Measurements from ENCODE around the gene CD2.

Gene CD2

DNA sequence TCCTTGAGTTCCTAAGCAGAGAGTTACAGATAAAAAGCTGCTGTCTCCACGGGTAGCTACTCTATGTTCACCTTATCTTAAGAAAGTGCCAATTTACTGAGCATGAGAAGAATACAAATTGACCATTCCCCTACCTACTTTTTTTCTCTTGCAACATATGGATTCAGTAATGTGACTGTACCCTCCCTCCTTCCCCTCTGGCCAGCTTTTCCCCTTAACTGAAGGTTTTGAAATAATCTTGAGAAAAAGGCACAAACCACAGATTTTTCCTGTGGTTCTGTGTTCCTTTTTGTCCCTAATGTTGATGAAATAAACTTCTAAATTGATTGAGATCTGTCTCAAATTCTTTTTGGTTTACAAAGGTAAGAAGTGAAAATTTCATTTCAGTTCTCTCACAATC, 2.6 kb upstream of the CD2 start:
- H3K9ac ChIP-seq (ENCODE audit: low read length): no peak overlapping the region
- H3K4me1 ChIP-seq (ENCODE audit: control insufficient read depth, insufficient read depth, low read depth, low read length): no peaks in the 10 kb centered on the region
- no peak overlapping the region for H2BK15ac ChIP-seq (ENCODE audit: low read depth, poor library complexity, severe bottlenecking)
- no peak overlapping the region for H4K91ac ChIP-seq (ENCODE audit: low read length)
- no peak overlapping the region for H2BK5ac ChIP-seq (ENCODE audit: low read depth, low read length, poor library complexity, severe bottlenecking)
- H3K27ac ChIP-seq (ENCODE audit: low read length, poor library complexity, severe bottlenecking): no peak overlapping the region
- no peak for DNase-seq
- no peak overlapping the region for H3K4me2 ChIP-seq (ENCODE audit: low read length, poor library complexity, severe bottlenecking)
- no peak overlapping the region for H2AFZ ChIP-seq (ENCODE audit: low read depth, low read length)
- H3K18ac ChIP-seq (ENCODE audit: low read depth in 1 of 2, low read length in 2 of 2): no peak overlapping the region
- no peak overlapping the region for H2AK5ac ChIP-seq (ENCODE audit: low read length, severe bottlenecking)
- no peak overlapping the region for H2BK12ac ChIP-seq (ENCODE audit: low read length in 2 of 2)
- H3K4me3 ChIP-seq (ENCODE audit: insufficient read depth in 1 of 2, low read depth in 1 of 2, low read length in 2 of 2): no peak overlapping the region
- H3K4ac ChIP-seq (ENCODE audit: low read depth in 1 of 2, low read length in 2 of 2): no peak overlapping the region
- no peaks in the 10 kb centered on the region for H3K79me1 ChIP-seq (replicated peaks; ENCODE audit: low read length, poor library complexity, severe bottlenecking)
- no peak overlapping the region for H2BK120ac ChIP-seq (ENCODE audit: low read depth, low read length)
- no peak overlapping the region for H3K14ac ChIP-seq (ENCODE audit: low read length in 2 of 2)
- H4K8ac ChIP-seq (ENCODE audit: low read length): no peak overlapping the region
- no peaks in the 10 kb centered on the region for H3K36me3 ChIP-seq (ENCODE audit: control insufficient read depth in 1 of 2, insufficient read depth in 2 of 2, low read depth in 1 of 2, low read length in 2 of 2)
- H3K27me3 ChIP-seq (ENCODE audit: control insufficient read depth in 1 of 2, insufficient read depth in 1 of 2, low read length in 2 of 2): no peaks in the 10 kb centered on the region
- peaks cover 30% of the 10 kb centered on the region for H3K9me3 ChIP-seq (ENCODE audit: control insufficient read depth, low read length)
- no peak overlapping the region for H3K23ac ChIP-seq (ENCODE audit: low read length in 2 of 2)
- WGBS: 47% methylated on average over 1 of the region's 1 CpG

- H3K27ac ChIP-seq (ENCODE audit: low read length, poor library complexity, severe bottlenecking): no peak overlapping the region
- no peak overlapping the region for H2AFZ ChIP-seq (ENCODE audit: low read depth, low read length)
- no peaks in the 10 kb centered on the region for H3K79me1 ChIP-seq (replicated peaks; ENCODE audit: low read length, poor library complexity, severe bottlenecking)
- no peak overlapping the region for H3K18ac ChIP-seq (ENCODE audit: low read depth in 1 of 2, low read length in 2 of 2)
- H4K8ac ChIP-seq (ENCODE audit: low read length): no peak overlapping the region
- H3K4ac ChIP-seq (ENCODE audit: low read depth in 1 of 2, low read length in 2 of 2): no peak overlapping the region
- 71% methylated on average over 3 of the region's 3 CpGs for WGBS
- H2BK12ac ChIP-seq (ENCODE audit: low read length in 2 of 2): no peak overlapping the region
- no peak overlapping the region for H3K9ac ChIP-seq (ENCODE audit: low read length)
- no peak overlapping the region for H2BK15ac ChIP-seq (ENCODE audit: low read depth, poor library complexity, severe bottlenecking)
- H2AK5ac ChIP-seq (ENCODE audit: low read length, severe bottlenecking): no peak overlapping the region
- H3K9me3 ChIP-seq (ENCODE audit: control insufficient read depth, low read length): peaks cover 14% of the 10 kb centered on the region
- no peak overlapping the region for H3K14ac ChIP-seq (ENCODE audit: low read length in 2 of 2)
- H3K36me3 ChIP-seq (ENCODE audit: control insufficient read depth in 1 of 2, insufficient read depth in 2 of 2, low read depth in 1 of 2, low read length in 2 of 2): no peaks in the 10 kb centered on the region
- H3K4me3 ChIP-seq (ENCODE audit: insufficient read depth in 1 of 2, low read depth in 1 of 2, low read length in 2 of 2): no peak overlapping the region
- no peaks in the 10 kb centered on the region for H3K27me3 ChIP-seq (ENCODE audit: control insufficient read depth in 1 of 2, insufficient read depth in 1 of 2, low read length in 2 of 2)
- DNase-seq: no peak
- H4K91ac ChIP-seq (ENCODE audit: low read length): no peak overlapping the region
- no peak overlapping the region for H3K4me2 ChIP-seq (ENCODE audit: low read length, poor library complexity, severe bottlenecking)
- H3K4me1 ChIP-seq (ENCODE audit: control insufficient read depth, insufficient read depth, low read depth, low read length): no peaks in the 10 kb centered on the region
- no peak overlapping the region for H3K23ac ChIP-seq (ENCODE audit: low read length in 2 of 2)
- H2BK5ac ChIP-seq (ENCODE audit: low read depth, low read length, poor library complexity, severe bottlenecking): no peak overlapping the region
- no peak overlapping the region for H2BK120ac ChIP-seq (ENCODE audit: low read depth, low read length)
These were observed 918 bp upstream of the CD2 start for GRCh38 chr1:116753312-116753711.

- Histone ChIP-seq H3K14ac (ENCODE audit: low read length in 2 of 2) (no peak overlapping the region), H2BK15ac (ENCODE audit: low read depth, poor library complexity, severe bottlenecking) (no peak overlapping the region), H3K79me1 (replicated peaks; ENCODE audit: low read length, poor library complexity, severe bottlenecking) (no peaks in the 10 kb centered on the region), H2AK5ac (ENCODE audit: low read length, severe bottlenecking) (no peak overlapping the region), H3K23ac (ENCODE audit: low read length in 2 of 2) (no peak overlapping the region), H4K8ac (ENCODE audit: low read length) (no peak overlapping the region), H2BK5ac (ENCODE audit: low read depth, low read length, poor library complexity, severe bottlenecking) (no peak overlapping the region), H3K9ac (ENCODE audit: low read length) (no peak overlapping the region), H3K27ac (ENCODE audit: low read length, poor library complexity, severe bottlenecking) (no peak overlapping the region), H4K91ac (ENCODE audit: low read length) (no peak overlapping the region), H3K4me1 (ENCODE audit: control insufficient read depth, insufficient read depth, low read depth, low read length) (no peaks in the 10 kb centered on the region), H2BK12ac (ENCODE audit: low read length in 2 of 2) (no peak overlapping the region), H3K4me2 (ENCODE audit: low read length, poor library complexity, severe bottlenecking) (no peak overlapping the region), H3K27me3 (ENCODE audit: control insufficient read depth in 1 of 2, insufficient read depth in 1 of 2, low read length in 2 of 2) (no peaks in the 10 kb centered on the region), H2BK120ac (ENCODE audit: low read depth, low read length) (no peak overlapping the region), H3K4ac (ENCODE audit: low read depth in 1 of 2, low read length in 2 of 2) (no peak overlapping the region), H3K4me3 (ENCODE audit: insufficient read depth in 1 of 2, low read depth in 1 of 2, low read length in 2 of 2) (no peak overlapping the region), H3K9me3 (ENCODE audit: control insufficient read depth, low read length) (no peaks in the 10 kb centered on the region), H3K18ac (ENCODE audit: low read depth in 1 of 2, low read length in 2 of 2) (no peak overlapping the region), H2AFZ (ENCODE audit: low read depth, low read length) (no peak overlapping the region), H3K36me3 (ENCODE audit: control insufficient read depth in 1 of 2, insufficient read depth in 2 of 2, low read depth in 1 of 2, low read length in 2 of 2) (no peaks in the 10 kb centered on the region)
- DNase-seq: no peak
- WGBS: 97% methylated on average over 8 of the region's 8 CpGs
These were observed 836 bp downstream of the CD2 start for GRCh38 chr1:116755066-116755465.

DNA sequence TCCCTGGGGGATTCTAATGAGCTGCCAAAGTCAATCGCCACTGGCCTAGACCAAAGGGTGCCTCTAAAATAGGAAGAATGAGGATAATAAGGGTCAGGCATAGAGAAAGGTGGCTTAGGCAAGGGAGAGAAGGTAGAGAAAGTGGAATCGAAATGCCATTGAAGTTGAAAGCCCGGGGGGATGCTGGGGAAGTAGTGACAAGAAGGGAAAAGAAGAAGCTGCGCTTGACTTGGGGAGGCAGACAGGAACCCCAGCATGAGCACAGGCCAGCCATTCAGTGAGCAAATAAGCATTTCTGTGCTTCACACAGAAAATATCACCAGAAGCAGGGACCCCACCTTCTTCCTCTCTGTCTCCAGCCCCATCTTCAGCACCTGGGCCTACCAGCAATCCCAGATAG, 1.5 kb downstream of the CD2 start:
- Histone ChIP-seq H2BK15ac (ENCODE audit: low read depth, poor library complexity, severe bottlenecking) (no peak overlapping the region), H3K27me3 (ENCODE audit: control insufficient read depth in 1 of 2, insufficient read depth in 1 of 2, low read length in 2 of 2) (no peaks in the 10 kb centered on the region), H3K18ac (ENCODE audit: low read depth in 1 of 2, low read length in 2 of 2) (no peak overlapping the region), H3K14ac (ENCODE audit: low read length in 2 of 2) (no peak overlapping the region), H3K9ac (ENCODE audit: low read length) (no peak overlapping the region), H2AK5ac (ENCODE audit: low read length, severe bottlenecking) (no peak overlapping the region), H3K23ac (ENCODE audit: low read length in 2 of 2) (no peak overlapping the region), H3K36me3 (ENCODE audit: control insufficient read depth in 1 of 2, insufficient read depth in 2 of 2, low read depth in 1 of 2, low read length in 2 of 2) (no peaks in the 10 kb centered on the region), H3K4me3 (ENCODE audit: insufficient read depth in 1 of 2, low read depth in 1 of 2, low read length in 2 of 2) (no peak overlapping the region), H3K9me3 (ENCODE audit: control insufficient read depth, low read length) (no peaks in the 10 kb centered on the region), H3K79me1 (replicated peaks; ENCODE audit: low read length, poor library complexity, severe bottlenecking) (no peaks in the 10 kb centered on the region), H3K4me2 (ENCODE audit: low read length, poor library complexity, severe bottlenecking) (no peak overlapping the region), H2BK5ac (ENCODE audit: low read depth, low read length, poor library complexity, severe bottlenecking) (no peak overlapping the region), H2BK12ac (ENCODE audit: low read length in 2 of 2) (no peak overlapping the region), H2AFZ (ENCODE audit: low read depth, low read length) (no peak overlapping the region), H2BK120ac (ENCODE audit: low read depth, low read length) (no peak overlapping the region), H3K4me1 (ENCODE audit: control insufficient read depth, insufficient read depth, low read depth, low read length) (no peaks in the 10 kb centered on the region), H3K4ac (ENCODE audit: low read depth in 1 of 2, low read length in 2 of 2) (no peak overlapping the region), H4K8ac (ENCODE audit: low read length) (no peak overlapping the region), H4K91ac (ENCODE audit: low read length) (no peak overlapping the region), H3K27ac (ENCODE audit: low read length, poor library complexity, severe bottlenecking) (no peak overlapping the region)
- WGBS: 94% methylated on average over 3 of the region's 4 CpGs
- DNase-seq: no peak

All from mesenchymal stem cell (in vitro differentiated cells and primary cell).